WTC11 (cell line): ENCODE results near the gene PDZD8.

Experiments used
- ARID4B ChIP-seq: sonication (generic); formaldehyde crosslinking; IDR thresholded peaks from 2 replicates; pipeline ENCODE4 v1.8.0; 2023; ENCODE audit warnings: missing genetic modification reagents, mild to moderate bottlenecking, borderline replicate concordance
- CREB1 ChIP-seq: sonication (generic); formaldehyde crosslinking; IDR thresholded peaks from 2 replicates; pipeline ENCODE4 v1.8.0; 2023; ENCODE audit warnings: mild to moderate bottlenecking, missing genetic modification reagents
- E2F1 ChIP-seq: sonication (generic); formaldehyde crosslinking; IDR thresholded peaks from 2 replicates; pipeline ENCODE4 v1.8.0; 2022; ENCODE audit warnings: mild to moderate bottlenecking, missing genetic modification reagents
- E2F4 ChIP-seq: sonication (generic); formaldehyde crosslinking; IDR thresholded peaks from 2 replicates; pipeline ENCODE4 v1.8.1; 2022; ENCODE audit warnings: low read depth, mild to moderate bottlenecking, moderate library complexity, missing genetic modification reagents, borderline replicate concordance
- ELF4 ChIP-seq: sonication (generic); formaldehyde crosslinking; IDR thresholded peaks from 2 replicates; pipeline ENCODE4 v1.8.1; 2022; ENCODE audit warnings: low read depth, mild to moderate bottlenecking, moderate library complexity, missing genetic modification reagents
- GRHL2 ChIP-seq: fragments of 250-450 bp; sonication (Bioruptor Pico); IDR thresholded peaks from 2 replicates; pipeline ENCODE4 v1.8.0; 2022; ENCODE audit warnings: mild to moderate bottlenecking, moderate library complexity; ENCODE audit not compliant: insufficient replicate concordance, severe bottlenecking
- SP1 ChIP-seq: sonication (generic); formaldehyde crosslinking; conservative IDR thresholded peaks from 2 replicates; pipeline ENCODE4 v1.8.1; 2022; ENCODE audit warnings: missing genetic modification reagents
- USF2 ChIP-seq: sonication (generic); formaldehyde crosslinking; IDR thresholded peaks from 2 replicates; pipeline ENCODE4 v1.8.1; 2023; ENCODE audit warnings: mild to moderate bottlenecking, missing genetic modification reagents, moderate library complexity
- ZBTB21 ChIP-seq: sonication (generic); formaldehyde crosslinking; IDR thresholded peaks from 2 replicates; pipeline ENCODE4 v1.8.1; 2023; ENCODE audit warnings: mild to moderate bottlenecking, missing genetic modification reagents, borderline replicate concordance
- TF ChIP-seq, protein P1 (sequence below): fragments of 200-600 bp; IDR thresholded peaks from 2 replicates; pipeline ENCODE4 v1.8.0; 2022; ENCODE audit warnings: antibody characterized with exemption
- TF ChIP-seq, protein P2 (sequence below): sonication (generic); formaldehyde crosslinking; IDR thresholded peaks from 2 replicates; pipeline ENCODE4 v1.8.0; 2022; ENCODE audit warnings: mild to moderate bottlenecking, missing genetic modification reagents
- TF ChIP-seq, protein P3 (sequence below): sonication (generic); formaldehyde crosslinking; IDR thresholded peaks from 2 replicates; pipeline ENCODE4 v1.8.1; 2022; ENCODE audit warnings: missing genetic modification reagents, borderline replicate concordance

DNA sequence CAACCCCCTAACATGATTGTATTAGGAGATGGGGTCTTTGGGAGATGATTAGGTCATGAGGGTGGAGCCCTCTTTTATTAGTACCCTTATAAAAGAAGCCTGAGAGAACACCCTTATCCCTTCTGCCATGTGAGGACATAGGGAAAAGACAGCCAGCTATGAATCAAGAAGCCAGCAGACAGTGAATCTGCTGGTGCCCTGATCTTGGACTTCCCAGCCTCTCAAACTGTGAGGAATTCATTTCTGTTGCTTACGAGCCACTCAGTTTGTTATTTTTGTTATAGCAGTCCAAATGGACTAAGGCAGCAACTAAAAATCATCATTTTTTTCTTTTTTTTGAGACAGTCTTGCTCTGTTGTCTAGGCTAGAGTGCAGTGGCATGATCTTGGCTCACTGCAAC lies 74.6 kb downstream of the PDZD8 start:
- TF ChIP-seq ELF4 (CRISPR knock-in tag) = no peak
- TF ChIP-seq, protein P1, sequence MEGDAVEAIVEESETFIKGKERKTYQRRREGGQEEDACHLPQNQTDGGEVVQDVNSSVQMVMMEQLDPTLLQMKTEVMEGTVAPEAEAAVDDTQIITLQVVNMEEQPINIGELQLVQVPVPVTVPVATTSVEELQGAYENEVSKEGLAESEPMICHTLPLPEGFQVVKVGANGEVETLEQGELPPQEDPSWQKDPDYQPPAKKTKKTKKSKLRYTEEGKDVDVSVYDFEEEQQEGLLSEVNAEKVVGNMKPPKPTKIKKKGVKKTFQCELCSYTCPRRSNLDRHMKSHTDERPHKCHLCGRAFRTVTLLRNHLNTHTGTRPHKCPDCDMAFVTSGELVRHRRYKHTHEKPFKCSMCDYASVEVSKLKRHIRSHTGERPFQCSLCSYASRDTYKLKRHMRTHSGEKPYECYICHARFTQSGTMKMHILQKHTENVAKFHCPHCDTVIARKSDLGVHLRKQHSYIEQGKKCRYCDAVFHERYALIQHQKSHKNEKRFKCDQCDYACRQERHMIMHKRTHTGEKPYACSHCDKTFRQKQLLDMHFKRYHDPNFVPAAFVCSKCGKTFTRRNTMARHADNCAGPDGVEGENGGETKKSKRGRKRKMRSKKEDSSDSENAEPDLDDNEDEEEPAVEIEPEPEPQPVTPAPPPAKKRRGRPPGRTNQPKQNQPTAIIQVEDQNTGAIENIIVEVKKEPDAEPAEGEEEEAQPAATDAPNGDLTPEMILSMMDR = no peak
- TF ChIP-seq E2F4 (CRISPR knock-in tag) = no peak
- no peak for TF ChIP-seq GRHL2 (CRISPR knock-in tag)
- TF ChIP-seq USF2 (CRISPR knock-in tag) = no peak
- no peak for TF ChIP-seq ZBTB21
- no peak for TF ChIP-seq CREB1
- TF ChIP-seq E2F1 (CRISPR knock-in tag) = no peak
- TF ChIP-seq SP1 (CRISPR knock-in tag) = no peak
- TF ChIP-seq, protein P2, sequence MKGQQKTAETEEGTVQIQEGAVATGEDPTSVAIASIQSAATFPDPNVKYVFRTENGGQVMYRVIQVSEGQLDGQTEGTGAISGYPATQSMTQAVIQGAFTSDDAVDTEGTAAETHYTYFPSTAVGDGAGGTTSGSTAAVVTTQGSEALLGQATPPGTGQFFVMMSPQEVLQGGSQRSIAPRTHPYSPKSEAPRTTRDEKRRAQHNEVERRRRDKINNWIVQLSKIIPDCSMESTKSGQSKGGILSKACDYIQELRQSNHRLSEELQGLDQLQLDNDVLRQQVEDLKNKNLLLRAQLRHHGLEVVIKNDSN (CRISPR knock-in tag) = no peak
- TF ChIP-seq, protein P3, sequence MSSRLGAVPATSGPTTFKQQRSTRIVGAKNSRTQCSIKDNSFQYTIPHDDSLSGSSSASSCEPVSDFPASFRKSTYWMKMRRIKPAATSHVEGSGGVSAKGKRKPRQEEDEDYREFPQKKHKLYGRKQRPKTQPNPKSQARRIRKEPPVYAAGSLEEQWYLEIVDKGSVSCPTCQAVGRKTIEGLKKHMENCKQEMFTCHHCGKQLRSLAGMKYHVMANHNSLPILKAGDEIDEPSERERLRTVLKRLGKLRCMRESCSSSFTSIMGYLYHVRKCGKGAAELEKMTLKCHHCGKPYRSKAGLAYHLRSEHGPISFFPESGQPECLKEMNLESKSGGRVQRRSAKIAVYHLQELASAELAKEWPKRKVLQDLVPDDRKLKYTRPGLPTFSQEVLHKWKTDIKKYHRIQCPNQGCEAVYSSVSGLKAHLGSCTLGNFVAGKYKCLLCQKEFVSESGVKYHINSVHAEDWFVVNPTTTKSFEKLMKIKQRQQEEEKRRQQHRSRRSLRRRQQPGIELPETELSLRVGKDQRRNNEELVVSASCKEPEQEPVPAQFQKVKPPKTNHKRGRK (CRISPR knock-in tag) = no peak
- no peak for TF ChIP-seq ARID4B
